HL-60 (cell line): ENCODE data around the gene CACNA1E.

Source experiments
- POLR2AphosphoS5 ChIP-seq: IDR thresholded peaks from 2 replicates; pipeline ENCODE4 v1.6.1; 2012; ENCODE audit warnings: low read depth
- TF ChIP-seq, protein P1 (sequence below): IDR thresholded peaks from one replicate; pipeline ENCODE4 v1.5.1; 2011; ENCODE audit warnings: low read length, control low read depth, inconsistent platforms; ENCODE audit not compliant: insufficient read depth
- TF ChIP-seq, protein P2 (sequence below): IDR thresholded peaks from 2 replicates; pipeline ENCODE4 v1.6.1; 2012; ENCODE audit warnings: low read depth; ENCODE audit not compliant: insufficient replicate concordance

DNA sequence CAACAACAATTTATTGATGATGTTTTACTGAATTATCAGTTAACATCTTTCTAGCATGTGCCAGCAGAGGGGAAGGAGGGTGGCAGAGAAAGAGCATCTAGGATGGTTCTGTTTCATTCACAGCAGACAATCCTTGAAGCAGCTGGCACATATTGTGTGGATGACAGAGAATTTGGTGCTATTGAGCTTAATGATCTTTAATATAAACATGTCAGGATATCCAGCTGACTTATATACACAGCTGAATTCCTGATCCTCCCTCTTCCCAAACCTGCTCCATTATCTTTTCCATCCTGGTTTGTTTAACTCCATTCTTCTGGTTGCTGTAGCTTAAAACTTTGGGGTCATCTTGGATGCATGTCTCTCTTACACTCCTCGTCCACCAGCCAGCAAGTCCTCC is 218.6 kb downstream of the CACNA1E start:
- no peak for TF ChIP-seq POLR2AphosphoS5
- TF ChIP-seq, protein P1, sequence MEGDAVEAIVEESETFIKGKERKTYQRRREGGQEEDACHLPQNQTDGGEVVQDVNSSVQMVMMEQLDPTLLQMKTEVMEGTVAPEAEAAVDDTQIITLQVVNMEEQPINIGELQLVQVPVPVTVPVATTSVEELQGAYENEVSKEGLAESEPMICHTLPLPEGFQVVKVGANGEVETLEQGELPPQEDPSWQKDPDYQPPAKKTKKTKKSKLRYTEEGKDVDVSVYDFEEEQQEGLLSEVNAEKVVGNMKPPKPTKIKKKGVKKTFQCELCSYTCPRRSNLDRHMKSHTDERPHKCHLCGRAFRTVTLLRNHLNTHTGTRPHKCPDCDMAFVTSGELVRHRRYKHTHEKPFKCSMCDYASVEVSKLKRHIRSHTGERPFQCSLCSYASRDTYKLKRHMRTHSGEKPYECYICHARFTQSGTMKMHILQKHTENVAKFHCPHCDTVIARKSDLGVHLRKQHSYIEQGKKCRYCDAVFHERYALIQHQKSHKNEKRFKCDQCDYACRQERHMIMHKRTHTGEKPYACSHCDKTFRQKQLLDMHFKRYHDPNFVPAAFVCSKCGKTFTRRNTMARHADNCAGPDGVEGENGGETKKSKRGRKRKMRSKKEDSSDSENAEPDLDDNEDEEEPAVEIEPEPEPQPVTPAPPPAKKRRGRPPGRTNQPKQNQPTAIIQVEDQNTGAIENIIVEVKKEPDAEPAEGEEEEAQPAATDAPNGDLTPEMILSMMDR: no peak
- TF ChIP-seq, protein P2, sequence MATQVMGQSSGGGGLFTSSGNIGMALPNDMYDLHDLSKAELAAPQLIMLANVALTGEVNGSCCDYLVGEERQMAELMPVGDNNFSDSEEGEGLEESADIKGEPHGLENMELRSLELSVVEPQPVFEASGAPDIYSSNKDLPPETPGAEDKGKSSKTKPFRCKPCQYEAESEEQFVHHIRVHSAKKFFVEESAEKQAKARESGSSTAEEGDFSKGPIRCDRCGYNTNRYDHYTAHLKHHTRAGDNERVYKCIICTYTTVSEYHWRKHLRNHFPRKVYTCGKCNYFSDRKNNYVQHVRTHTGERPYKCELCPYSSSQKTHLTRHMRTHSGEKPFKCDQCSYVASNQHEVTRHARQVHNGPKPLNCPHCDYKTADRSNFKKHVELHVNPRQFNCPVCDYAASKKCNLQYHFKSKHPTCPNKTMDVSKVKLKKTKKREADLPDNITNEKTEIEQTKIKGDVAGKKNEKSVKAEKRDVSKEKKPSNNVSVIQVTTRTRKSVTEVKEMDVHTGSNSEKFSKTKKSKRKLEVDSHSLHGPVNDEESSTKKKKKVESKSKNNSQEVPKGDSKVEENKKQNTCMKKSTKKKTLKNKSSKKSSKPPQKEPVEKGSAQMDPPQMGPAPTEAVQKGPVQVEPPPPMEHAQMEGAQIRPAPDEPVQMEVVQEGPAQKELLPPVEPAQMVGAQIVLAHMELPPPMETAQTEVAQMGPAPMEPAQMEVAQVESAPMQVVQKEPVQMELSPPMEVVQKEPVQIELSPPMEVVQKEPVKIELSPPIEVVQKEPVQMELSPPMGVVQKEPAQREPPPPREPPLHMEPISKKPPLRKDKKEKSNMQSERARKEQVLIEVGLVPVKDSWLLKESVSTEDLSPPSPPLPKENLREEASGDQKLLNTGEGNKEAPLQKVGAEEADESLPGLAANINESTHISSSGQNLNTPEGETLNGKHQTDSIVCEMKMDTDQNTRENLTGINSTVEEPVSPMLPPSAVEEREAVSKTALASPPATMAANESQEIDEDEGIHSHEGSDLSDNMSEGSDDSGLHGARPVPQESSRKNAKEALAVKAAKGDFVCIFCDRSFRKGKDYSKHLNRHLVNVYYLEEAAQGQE: no peak
